ENCODE measurements around the gene DBP.
"Not testable (repeated sequence)": the region's sequence is repeated elsewhere in the genome, so short reads cannot be mapped to it uniquely, and the experiment has no call there.

The DBP gene

GRCh38 chr19:48636859-48637448 lies at the start of gene DBP:
Gene DBP (minus strand): TSS chr19:48637379. CDS start chr19:48636994, 385 bp downstream.
- no peak for DNase-seq
- in situ Hi-C loops (cut with HindIII; ENCODE audit: low pct_ligation_motif_present, low pct_unique_long_range_greater_than_20kb, low sequenced_read_pairs) = no loop called here

- DNase-seq; in situ Hi-C loops (cut with HindIII; ENCODE audit: low pct_ligation_motif_present, low pct_unique_long_range_greater_than_20kb, low sequenced_read_pairs): not testable (repeated sequence)
Measured at GRCh38 chr19:48686637-48687036, 49.5 kb upstream of the DBP start.

- DNase-seq = no peak
- in situ Hi-C loops (cut with HindIII; ENCODE audit: low pct_ligation_motif_present, low pct_unique_long_range_greater_than_20kb, low sequenced_read_pairs) = no loop called here
Measured at GRCh38 chr19:48686088-48686487, 48.9 kb upstream of the DBP start.

GRCh38 chr19:48685583-48685982 lies 48.4 kb upstream of the DBP start:
- no peak for DNase-seq
- in situ Hi-C loops (cut with HindIII; ENCODE audit: low pct_ligation_motif_present, low pct_unique_long_range_greater_than_20kb, low sequenced_read_pairs) = no loop called here

GRCh38 chr19:48683349-48683748 lies 46.2 kb upstream of the DBP start:
- in situ Hi-C loops (cut with HindIII; ENCODE audit: low pct_ligation_motif_present, low pct_unique_long_range_greater_than_20kb, low sequenced_read_pairs) = no loop called here
- DNase-seq = no peak

GRCh38 chr19:48681127-48681470 lies 43.9 kb upstream of the DBP start:
- peak; percentile 85 for DNase-seq
- in situ Hi-C loops (cut with HindIII; ENCODE audit: low pct_ligation_motif_present, low pct_unique_long_range_greater_than_20kb, low sequenced_read_pairs) = no loop called here

- in situ Hi-C loops (cut with HindIII; ENCODE audit: low pct_ligation_motif_present, low pct_unique_long_range_greater_than_20kb, low sequenced_read_pairs) = no loop called here
Measured at GRCh38 chr19:48680436-48681126, 43.4 kb upstream of the DBP start.

GRCh38 chr19:48680006-48680405 lies 42.8 kb upstream of the DBP start:
- in situ Hi-C loops (cut with HindIII; ENCODE audit: low pct_ligation_motif_present, low pct_unique_long_range_greater_than_20kb, low sequenced_read_pairs); DNase-seq: not testable (repeated sequence)

More at GRCh38 chr19:48680436-48681126, 43.4 kb upstream of the DBP start:
- no peak for DNase-seq

GRCh38 chr19:48678201-48678600 lies 41.0 kb upstream of the DBP start:
- in situ Hi-C loops (cut with HindIII; ENCODE audit: low pct_ligation_motif_present, low pct_unique_long_range_greater_than_20kb, low sequenced_read_pairs) = no loop called here
- DNase-seq = no peak

- in situ Hi-C loops (cut with HindIII; ENCODE audit: low pct_ligation_motif_present, low pct_unique_long_range_greater_than_20kb, low sequenced_read_pairs) = no loop called here
- DNase-seq = no peak
Measured at GRCh38 chr19:48676887-48677286, 39.7 kb upstream of the DBP start.

- in situ Hi-C loops (cut with HindIII; ENCODE audit: low pct_ligation_motif_present, low pct_unique_long_range_greater_than_20kb, low sequenced_read_pairs) = no loop called here
- no peak for DNase-seq
Measured at GRCh38 chr19:48676487-48676886, 39.3 kb upstream of the DBP start.

- in situ Hi-C loops (cut with HindIII; ENCODE audit: low pct_ligation_motif_present, low pct_unique_long_range_greater_than_20kb, low sequenced_read_pairs) = no loop called here
- DNase-seq = peak; percentile 80
Measured at GRCh38 chr19:48674921-48675824, 38.0 kb upstream of the DBP start.

- DNase-seq = no peak
- in situ Hi-C loops (cut with HindIII; ENCODE audit: low pct_ligation_motif_present, low pct_unique_long_range_greater_than_20kb, low sequenced_read_pairs) = no loop called here
Measured at GRCh38 chr19:48674216-48674809, 37.1 kb upstream of the DBP start.

GRCh38 chr19:48673436-48674100 lies 36.4 kb upstream of the DBP start:
- no peak for DNase-seq
- in situ Hi-C loops (cut with HindIII; ENCODE audit: low pct_ligation_motif_present, low pct_unique_long_range_greater_than_20kb, low sequenced_read_pairs) = no loop called here

- in situ Hi-C loops (cut with HindIII; ENCODE audit: low pct_ligation_motif_present, low pct_unique_long_range_greater_than_20kb, low sequenced_read_pairs) = no loop called here
- DNase-seq = no peak
Measured at GRCh38 chr19:48672994-48673393, 35.8 kb upstream of the DBP start, which contains the start of gene NTN5. Gene NTN5 (minus strand): TSS chr19:48673017. CDS start chr19:48670986, 2,031 bp downstream.

- in situ Hi-C loops (cut with HindIII; ENCODE audit: low pct_ligation_motif_present, low pct_unique_long_range_greater_than_20kb, low sequenced_read_pairs) = no loop called here
- no peak for DNase-seq
Measured at GRCh38 chr19:48671446-48671995, 34.3 kb upstream of the DBP start.

- DNase-seq = no peak
- in situ Hi-C loops (cut with HindIII; ENCODE audit: low pct_ligation_motif_present, low pct_unique_long_range_greater_than_20kb, low sequenced_read_pairs) = no loop called here
Measured at GRCh38 chr19:48670699-48671445, 33.7 kb upstream of the DBP start.
